HepG2 (cell line): ENCODE data around the gene HEYL.

Experiments
- ATRX ChIP-seq: sonication (generic); formaldehyde crosslinking; IDR thresholded peaks from 2 replicates; pipeline ENCODE4 v1.4.0; 2020; ENCODE audit warnings: missing genetic modification reagents, borderline replicate concordance
- CTCF ChIP-seq: sonication (generic); formaldehyde crosslinking; IDR thresholded peaks from 2 replicates; pipeline ENCODE4 v1.5.0; 2020; ENCODE audit warnings: mild to moderate bottlenecking, missing genetic modification reagents, moderate library complexity
- MEIS1 ChIP-seq: sonication (generic); formaldehyde crosslinking; IDR thresholded peaks from 2 replicates; pipeline ENCODE4 v1.9.0; 2021; ENCODE audit warnings: mild to moderate bottlenecking, missing genetic modification reagents, moderate library complexity, borderline replicate concordance
- PCBP1 ChIP-seq: fragments of 200-400 bp; formaldehyde crosslinking; IDR thresholded peaks from 2 replicates; pipeline ENCODE4 v1.6.1; 2017; ENCODE audit warnings: mild to moderate bottlenecking, low read depth, low read length, borderline replicate concordance
- POLR2A ChIP-seq, 2 experiments: IDR thresholded peaks; 2 replicates each; pipeline ENCODE4 v1.6.1; 2011; ENCODE audit warnings: low read depth in 2 of 2, low read length in 2 of 2, mild to moderate bottlenecking in 1 of 2, moderate library complexity in 1 of 2; ENCODE audit not compliant: insufficient read depth in 1 of 2
- PRDM10 ChIP-seq: sonication (generic); formaldehyde crosslinking; IDR thresholded peaks from 2 replicates; pipeline ENCODE4 v1.4.0; 2020; ENCODE audit warnings: low read depth, missing genetic modification reagents
- TAF15 ChIP-seq: fragments of 200-400 bp; formaldehyde crosslinking; IDR thresholded peaks from one replicate; pipeline ENCODE4 v1.6.1; 2018; ENCODE audit warnings: mild to moderate bottlenecking, low read depth, low read length; ENCODE audit not compliant: poor library complexity, severe bottlenecking
- ZBTB26 ChIP-seq: IDR thresholded peaks from 2 replicates; pipeline ENCODE4 v1.6.1; 2016; ENCODE audit warnings: missing compliant biosample characterization, missing genetic modification reagents, borderline replicate concordance
- ZMAT5 ChIP-seq: sonication (generic); formaldehyde crosslinking; IDR thresholded peaks from 2 replicates; pipeline ENCODE4 v1.5.0; 2020; ENCODE audit warnings: mild to moderate bottlenecking, low read depth, missing genetic modification reagents, borderline replicate concordance
- ZNF335 ChIP-seq: sonication (generic); formaldehyde crosslinking; IDR thresholded peaks from 2 replicates; pipeline ENCODE4 v1.4.0; 2020; ENCODE audit warnings: missing genetic modification reagents
- ZNF549 ChIP-seq: sonication (generic); formaldehyde crosslinking; IDR thresholded peaks from 2 replicates; pipeline ENCODE4 v1.5.0; 2020; ENCODE audit warnings: missing genetic modification reagents
- ZNF678 ChIP-seq: sonication (generic); formaldehyde crosslinking; IDR thresholded peaks from 2 replicates; pipeline ENCODE4 v1.4.0; 2020; ENCODE audit warnings: mild to moderate bottlenecking, missing genetic modification reagents

- TF ChIP-seq TAF15 (no peak), ZNF678 (no peak), CTCF (CRISPR knock-in tag) (no peak), ZNF549 (CRISPR knock-in tag) (no peak), MEIS1 (no peak), ZBTB26 (CRISPR knock-in tag) (no peak), ZNF335 (no peak), ZMAT5 (CRISPR knock-in tag) (no peak), POLR2A (IDR thresholded peaks at IDR 0.05; ENCODE audit: insufficient read depth in 1 of 2, low read depth in 2 of 2, low read length in 2 of 2) (no peak), PRDM10 (CRISPR knock-in tag) (no peak), PCBP1 (no peak), ATRX (no peak)
These were observed 37.6 kb upstream of the HEYL start for GRCh38 chr1:39676948-39677548.
